Muscle layer of colon (tissue), 2 donors: ENCODE measurements around the gene PRR15L.
A peak's percentile ranks its signal among the peaks of the same experiment; 100 is the strongest.
"Not testable (repeated sequence)": the region's sequence is repeated elsewhere in the genome, so short reads cannot be mapped to it uniquely, and the experiment has no call there.

Experiments used
- H3K27ac ChIP-seq: one replicate; pipeline ENCODE4 v1.7.0; 2013; ENCODE audit warnings: low read depth, mild to moderate bottlenecking, low read length, moderate library complexity
- H3K27me3 ChIP-seq, 2 donors: one replicate each; pipeline ENCODE4 v1.7.0; 2013; ENCODE audit warnings: low read length in 2 of 2, mild to moderate bottlenecking in 2 of 2; ENCODE audit not compliant: insufficient read depth in 2 of 2, control insufficient read depth in 1 of 2
- H3K36me3 ChIP-seq: one replicate; pipeline ENCODE4 v1.7.0; 2013; ENCODE audit warnings: mild to moderate bottlenecking, low read length; ENCODE audit not compliant: insufficient read depth
- H3K4me1 ChIP-seq: one replicate; pipeline ENCODE4 v1.7.0; 2013; ENCODE audit warnings: mild to moderate bottlenecking, low read length; ENCODE audit not compliant: insufficient read depth
- H3K4me3 ChIP-seq, 2 donors: one replicate each; pipeline ENCODE4 v1.7.0; 2013; ENCODE audit warnings: low read length in 2 of 2, low read depth in 1 of 2, mild to moderate bottlenecking in 1 of 2, moderate library complexity in 1 of 2
- H3K9ac ChIP-seq: one replicate; pipeline ENCODE4 v1.7.0; 2013; ENCODE audit warnings: low read length
- H3K9me3 ChIP-seq: one replicate; pipeline ENCODE4 v1.7.0; 2013; ENCODE audit warnings: mild to moderate bottlenecking, low read length
- donor health status: abdominal sarcoma.
- donor health status: Adenocarcinoma of cecum.

PRR15L gene

DNA sequence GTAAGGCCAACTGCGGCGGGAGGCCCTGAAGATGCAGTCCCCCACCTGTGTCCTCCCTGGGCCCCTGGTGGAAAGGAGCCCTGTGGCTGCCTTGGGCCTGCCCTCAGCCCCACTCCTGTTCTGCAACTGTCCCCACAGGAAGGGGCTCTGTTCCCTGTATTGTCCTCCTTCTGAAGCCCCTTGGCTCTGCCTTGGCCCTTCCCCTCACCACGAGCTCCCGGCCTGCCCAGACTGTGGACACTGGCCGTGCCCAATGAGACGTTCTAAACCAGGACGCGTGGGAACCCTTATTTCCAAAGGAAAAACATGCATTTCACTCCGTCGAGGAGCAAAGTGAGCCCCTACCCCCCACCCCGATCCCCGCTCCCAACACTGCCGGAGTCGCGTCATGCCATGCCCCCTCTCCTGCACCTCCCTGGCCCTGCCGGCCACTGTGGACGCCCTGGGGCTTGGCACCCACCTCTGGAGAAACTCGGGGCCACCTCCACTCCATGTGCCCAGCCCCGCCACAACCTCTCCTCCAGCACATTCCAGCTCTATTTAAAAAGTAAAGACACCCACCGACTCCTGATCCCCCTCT lies 29.8 kb downstream of the PRR15L start:
- no peaks in the 10 kb centered on the region for H3K9me3 ChIP-seq
- no peak overlapping the region for H3K27ac ChIP-seq
- H3K4me1 ChIP-seq = no peaks in the 10 kb centered on the region
- H3K9ac ChIP-seq = no peak overlapping the region
- no peak overlapping the region for H3K4me3 ChIP-seq
- peaks cover 52% of the 10 kb centered on the region for H3K36me3 ChIP-seq
- no peaks in the 10 kb centered on the region for H3K27me3 ChIP-seq

GRCh38 chr17:47925678-47925988 lies 32.0 kb downstream of the PRR15L start:
- no peaks in the 10 kb centered on the region for H3K27me3 ChIP-seq
- H3K27ac ChIP-seq = no peak overlapping the region
- H3K9me3 ChIP-seq = no peaks in the 10 kb centered on the region
- H3K36me3 ChIP-seq = peaks cover 62% of the 10 kb centered on the region
- H3K4me1 ChIP-seq = no peaks in the 10 kb centered on the region
- H3K9ac ChIP-seq = no peak overlapping the region
- no peak overlapping the region for H3K4me3 ChIP-seq

GRCh38 chr17:47924785-47925677 lies 32.7 kb downstream of the PRR15L start:
- H3K4me3 ChIP-seq = no peak overlapping the region
- H3K36me3 ChIP-seq = peaks cover 56% of the 10 kb centered on the region
- H3K27ac ChIP-seq = no peak overlapping the region
- no peak overlapping the region for H3K9ac ChIP-seq
- H3K4me1 ChIP-seq = no peaks in the 10 kb centered on the region
- no peaks in the 10 kb centered on the region for H3K27me3 ChIP-seq
- H3K9me3 ChIP-seq = no peaks in the 10 kb centered on the region

GRCh38 chr17:47919889-47920288 lies 37.8 kb downstream of the PRR15L start:
- Histone ChIP-seq H3K4me1 (peaks cover 21% of the 10 kb centered on the region), H3K36me3 (peaks cover 29% of the 10 kb centered on the region)
- not testable (repeated sequence) for H3K27ac ChIP-seq, H3K27me3 ChIP-seq, H3K9me3 ChIP-seq, H3K9ac ChIP-seq, H3K4me3 ChIP-seq

DNA sequence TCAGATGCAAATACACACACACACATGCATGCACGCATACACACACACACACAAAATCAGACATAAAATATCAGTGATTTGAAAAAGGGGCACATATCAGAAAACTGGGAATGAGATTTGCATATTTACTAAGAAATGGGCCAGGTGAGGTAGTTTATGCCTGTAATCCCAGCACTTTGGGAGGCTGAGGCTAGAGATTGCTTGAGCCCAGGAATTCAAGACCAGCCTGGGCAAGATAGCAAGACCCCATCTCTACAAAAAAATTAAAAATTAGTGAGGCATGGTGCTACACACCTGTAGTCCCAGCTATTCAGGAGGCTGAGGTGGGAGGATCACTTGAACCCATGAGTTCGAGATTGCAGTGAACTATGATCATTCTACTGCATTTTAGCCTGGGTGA lies 38.7 kb downstream of the PRR15L start:
- H3K9ac ChIP-seq = no peak overlapping the region
- H3K4me1 ChIP-seq = peaks cover 28% of the 10 kb centered on the region
- H3K36me3 ChIP-seq = peaks cover 20% of the 10 kb centered on the region
- H3K27ac ChIP-seq = no peak overlapping the region
- no peaks in the 10 kb centered on the region for H3K27me3 ChIP-seq
- H3K9me3 ChIP-seq = no peaks in the 10 kb centered on the region
- H3K4me3 ChIP-seq = no peak overlapping the region

- no peaks in the 10 kb centered on the region for H3K9me3 ChIP-seq
- no peak overlapping the region for H3K9ac ChIP-seq
- peaks cover 28% of the 10 kb centered on the region for H3K4me1 ChIP-seq
- no peaks in the 10 kb centered on the region for H3K27me3 ChIP-seq
- H3K27ac ChIP-seq = no peak overlapping the region
- peaks cover 11% of the 10 kb centered on the region for H3K36me3 ChIP-seq
- no peak overlapping the region for H3K4me3 ChIP-seq
Observed at GRCh38 chr17:47918006-47918405, 39.7 kb downstream of the PRR15L start.

DNA sequence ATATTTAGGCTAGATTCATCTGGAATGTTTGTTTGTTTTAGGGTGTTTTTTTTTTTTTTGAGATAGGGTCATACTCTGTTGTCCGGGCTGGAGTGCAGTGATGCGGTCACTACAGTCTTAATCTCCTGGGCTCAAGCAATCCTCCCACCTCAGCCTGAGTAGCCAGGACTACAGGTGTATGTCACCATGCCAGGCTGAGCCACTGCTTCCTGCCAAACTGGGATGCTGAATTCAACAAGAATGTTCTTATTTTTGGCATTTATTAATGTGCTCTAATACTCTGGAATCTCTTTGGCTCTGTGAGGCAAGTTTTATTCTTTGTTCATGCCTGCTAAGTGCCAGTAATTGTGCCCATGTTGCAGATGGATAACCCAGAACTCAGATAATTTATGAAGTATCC lies 40.1 kb downstream of the PRR15L start:
- H3K27me3 ChIP-seq = no peaks in the 10 kb centered on the region
- H3K9ac ChIP-seq = no peak overlapping the region
- no peak overlapping the region for H3K4me3 ChIP-seq
- no peak overlapping the region for H3K27ac ChIP-seq
- peaks cover 28% of the 10 kb centered on the region for H3K4me1 ChIP-seq
- H3K9me3 ChIP-seq = no peaks in the 10 kb centered on the region
- H3K36me3 ChIP-seq = peaks cover 7% of the 10 kb centered on the region

- H3K27ac ChIP-seq = no peak overlapping the region
- H3K9ac ChIP-seq = no peak overlapping the region
- no peaks in the 10 kb centered on the region for H3K9me3 ChIP-seq
- H3K4me3 ChIP-seq = no peak overlapping the region
- H3K4me1 ChIP-seq = peaks cover 28% of the 10 kb centered on the region
- H3K27me3 ChIP-seq = no peaks in the 10 kb centered on the region
- peaks cover 3% of the 10 kb centered on the region for H3K36me3 ChIP-seq
Observed at GRCh38 chr17:47916489-47917208, 41.0 kb downstream of the PRR15L start.

- peaks cover 28% of the 10 kb centered on the region for H3K4me1 ChIP-seq
- peak overlapping the region; percentile 10 for H3K9ac ChIP-seq
- peak overlapping the region; percentile 10 for H3K27ac ChIP-seq
- no peaks in the 10 kb centered on the region for H3K36me3 ChIP-seq
- H3K27me3 ChIP-seq = no peaks in the 10 kb centered on the region
- no peaks in the 10 kb centered on the region for H3K9me3 ChIP-seq
- no peak overlapping the region for H3K4me3 ChIP-seq
Observed at GRCh38 chr17:47915776-47916398, 41.8 kb downstream of the PRR15L start.

- H3K9ac ChIP-seq = no peak overlapping the region
- no peaks in the 10 kb centered on the region for H3K9me3 ChIP-seq
- no peaks in the 10 kb centered on the region for H3K36me3 ChIP-seq
- no peak overlapping the region for H3K27ac ChIP-seq
- no peak overlapping the region for H3K4me3 ChIP-seq
- no peaks in the 10 kb centered on the region for H3K27me3 ChIP-seq
- H3K4me1 ChIP-seq = peaks cover 28% of the 10 kb centered on the region
Observed at GRCh38 chr17:47914306-47914948, 43.3 kb downstream of the PRR15L start.

- Histone ChIP-seq H3K4me3 (no peak overlapping the region), H3K9me3 (no peaks in the 10 kb centered on the region), H3K27ac (no peak overlapping the region), H3K9ac (no peak overlapping the region), H3K36me3 (no peaks in the 10 kb centered on the region), H3K27me3 (no peaks in the 10 kb centered on the region), H3K4me1 (peaks cover 41% of the 10 kb centered on the region)
Observed at GRCh38 chr17:47913050-47913449, 44.6 kb downstream of the PRR15L start.
